ENCODE measurements around the gene DENND4A. TPM values are rescaled to one million over a fixed set of nuclear protein-coding genes. Genes with fewer than 3 reads are reported as not detected.

Gene DENND4A
- total and polyA plus RNA-seq, 2 of the 4 experiments (the other 2 are of a cell fraction) = 4.1 to 17.7 TPM

- no peak for TF ChIP-seq MXI1 (IDR thresholded peaks at IDR 0.05; ENCODE audit: borderline replicate concordance, low read depth, low read length)
- no peak for TF ChIP-seq CHD1 (IDR thresholded peaks at IDR 0.05; ENCODE audit: low read depth, low read length)
- Histone ChIP-seq H4K5ac (ENCODE audit: low read depth, low read length) (no peak overlapping the region), H2AK9ac (replicated peaks; ENCODE audit: low read depth, low read length, poor library complexity) (no peak overlapping the region), H4K20me1 (ENCODE audit: insufficient read depth, low read length) (no peaks in the 10 kb centered on the region), H3K18ac (ENCODE audit: low read depth, low read length) (no peak overlapping the region), H4K91ac (ENCODE audit: insufficient read depth, low read depth, low read length) (no peak overlapping the region), H2AK5ac (ENCODE audit: low read depth, low read length) (no peak overlapping the region), H3K4me2 (ENCODE audit: low read depth, low read length) (no peak overlapping the region), H3K4ac (ENCODE audit: low read depth, low read length) (no peak overlapping the region), H3K9ac (ENCODE audit: low read depth, low read length) (no peak overlapping the region), H2BK20ac (ENCODE audit: low read depth, low read length) (no peak overlapping the region), H2BK120ac (ENCODE audit: low read depth, low read length) (no peak overlapping the region), H3K27ac (ENCODE audit: insufficient read depth, low read length) (no peak overlapping the region), H3K9me1 (ENCODE audit: insufficient read depth, low read length) (no peaks in the 10 kb centered on the region), H2BK5ac (ENCODE audit: low read depth, low read length, poor library complexity, severe bottlenecking) (no peak overlapping the region), H4K8ac (ENCODE audit: low read depth in 2 of 2, low read length in 2 of 2) (no peak overlapping the region), H3K9me3 (ENCODE audit: control insufficient read depth, insufficient read depth, low read length) (peaks cover 7% of the 10 kb centered on the region), H3K4me1 (ENCODE audit: control insufficient read depth, insufficient read depth, low read length) (no peaks in the 10 kb centered on the region), H3K36me3 (ENCODE audit: control insufficient read depth, insufficient read depth, low read length) (no peaks in the 10 kb centered on the region), H3K79me1 (ENCODE audit: low read depth in 1 of 2, low read length in 2 of 2) (no peaks in the 10 kb centered on the region), H3K4me3 (ENCODE audit: insufficient read depth, low read depth, low read length) (no peak overlapping the region), H3K27me3 (ENCODE audit: control insufficient read depth, insufficient read depth, low read length) (no peaks in the 10 kb centered on the region), H2AFZ (replicated peaks; ENCODE audit: low read length, poor library complexity) (no peak overlapping the region), H3K56ac (ENCODE audit: extremely low read depth, insufficient read depth, low read length) (no peak overlapping the region), H3K23ac (ENCODE audit: low read depth, low read length) (no peak overlapping the region), H2BK15ac (ENCODE audit: low read depth, low read length) (no peak overlapping the region), H3K14ac (replicated peaks; ENCODE audit: low read depth, low read length) (no peak overlapping the region)
- dilution Hi-C loops (cut with HindIII; ENCODE audit: low sequenced_read_pairs, unreplicated experiment) (no loop called here), intact Hi-C loops (cut with micrococcal nuclease) (no loop called here), in situ Hi-C loops (cut with MboI; ENCODE audit: low sequenced_read_pairs) (no loop called here)
- no CpG with 5 or more reads among the region's 3 CpGs for WGBS, 2 experiments (ENCODE audit: extremely low coverage in 2 of 2, insufficient read length in 1 of 2)
- DNase-seq = no peak
- ChIA-PET POLR2A (ENCODE audit: unreplicated experiment) (no interaction called here), CTCF (interaction anchor here (0.6 kb wide), 1 partner anchor 44 kb away, joined by 5 read pairs; no protein-coding TSS in a partner anchor)
- no peak for ATAC-seq (ENCODE audit: low read depth)
- no TSS peak for BruUV-seq (replicated peaks)
Observed at GRCh38 chr15:65812467-65812866, 20.4 kb upstream of the DENND4A start.
